IMR-90 (cell line): ENCODE data around the gene SLC6A4. TPM values are rescaled to one million over a fixed set of nuclear protein-coding genes. Genes with fewer than 3 reads are reported as not detected.

Source experiments
- ATAC-seq: fragments of 200-7000 bp; cut with Tn5 transposase; 2 replicates; pipeline ENCODE4 v1.9.1; 2020; ENCODE audit warnings: low read depth, mild to moderate bottlenecking, moderate library complexity
- BruUV-seq: library from RNA; stranded (reverse); fragments of 400-500 nt; replicated peaks from 2 replicates; lab custom pipeline; 2021; lab: Mats Ljungman, UMichigan
- CTCF ChIA-PET: fragments of 300-600 bp; formaldehyde crosslinking; extraction: SDS; loops from one replicate; lab custom pipeline; 2021; ENCODE audit warnings: antibody characterized with exemption; lab: Yijun Ruan, JAX
- POLR2A ChIA-PET: fragments of 300-600 bp; sonication (Branson Sonifier 250); formaldehyde crosslinking; loops from one replicate; lab custom pipeline; 2022; ENCODE audit warnings: antibody characterized with exemption; ENCODE audit not compliant: unreplicated experiment; lab: Charles Lee
- DNase-seq: peaks from one replicate; pipeline ENCODE4 v3.0.0; 2013
- H2AFZ ChIP-seq: replicated peaks from 2 replicates; pipeline ENCODE3; 2013; ENCODE audit warnings: low read length, mild to moderate bottlenecking; ENCODE audit not compliant: poor library complexity
- H2AK5ac ChIP-seq: 2 replicates; pipeline ENCODE4 v1.6.1; 2013; ENCODE audit warnings: low read depth, low read length, inconsistent platforms
- H2AK9ac ChIP-seq: replicated peaks from 2 replicates; pipeline ENCODE3; 2013; ENCODE audit warnings: mild to moderate bottlenecking, low read depth, low read length, moderate library complexity; ENCODE audit not compliant: poor library complexity
- H2BK120ac ChIP-seq: 2 replicates; pipeline ENCODE4 v1.6.1; 2013; ENCODE audit warnings: low read depth, low read length, inconsistent platforms
- H2BK15ac ChIP-seq: 3 replicates; pipeline ENCODE4 v1.6.1; 2013; ENCODE audit warnings: low read depth, low read length, inconsistent platforms
- H2BK20ac ChIP-seq: 2 replicates; pipeline ENCODE4 v1.6.1; 2013; ENCODE audit warnings: low read depth, mild to moderate bottlenecking, inconsistent platforms, low read length, moderate library complexity
- H2BK5ac ChIP-seq: 2 replicates; pipeline ENCODE4 v1.6.1; 2013; ENCODE audit warnings: mild to moderate bottlenecking, low read depth, low read length, inconsistent platforms; ENCODE audit not compliant: poor library complexity, severe bottlenecking
- H3K14ac ChIP-seq: replicated peaks from 2 replicates; pipeline ENCODE4 v1.6.1; 2013; ENCODE audit warnings: low read depth, low read length, inconsistent platforms
- H3K18ac ChIP-seq: 2 replicates; pipeline ENCODE4 v1.6.1; 2013; ENCODE audit warnings: low read depth, low read length, control low read depth
- H3K23ac ChIP-seq: 2 replicates; pipeline ENCODE4 v1.6.1; 2013; ENCODE audit warnings: low read depth, low read length, inconsistent platforms
- H3K27ac ChIP-seq: 2 replicates; pipeline ENCODE4 v1.5.1; 2013; ENCODE audit warnings: mild to moderate bottlenecking, control low read depth, low read length; ENCODE audit not compliant: insufficient read depth
- H3K27me3 ChIP-seq: 2 replicates; pipeline ENCODE4 v1.6.1; 2013; ENCODE audit warnings: low read length; ENCODE audit not compliant: control insufficient read depth, insufficient read depth
- H3K36me3 ChIP-seq: 2 replicates; pipeline ENCODE4 v1.6.1; 2013; ENCODE audit warnings: low read length, mixed read lengths; ENCODE audit not compliant: control insufficient read depth, insufficient read depth
- H3K4ac ChIP-seq: 2 replicates; pipeline ENCODE4 v1.6.1; 2013; ENCODE audit warnings: low read depth, low read length, inconsistent platforms
- H3K4me1 ChIP-seq: 2 replicates; pipeline ENCODE4 v1.6.1; 2013; ENCODE audit warnings: low read length, mixed read lengths; ENCODE audit not compliant: control insufficient read depth, insufficient read depth
- H3K4me2 ChIP-seq: 2 replicates; pipeline ENCODE4 v1.6.1; 2013; ENCODE audit warnings: low read depth, mild to moderate bottlenecking, control low read depth, low read length, moderate library complexity
- H3K4me3 ChIP-seq: 2 replicates; pipeline ENCODE4 v1.5.1; 2013; ENCODE audit warnings: low read depth, mild to moderate bottlenecking, control low read depth, low read length, moderate library complexity; ENCODE audit not compliant: insufficient read depth
- H3K56ac ChIP-seq: 2 replicates; pipeline ENCODE4 v1.6.1; 2013; ENCODE audit warnings: low read length, inconsistent platforms; ENCODE audit not compliant: insufficient read depth; ENCODE audit errors: extremely low read depth
- H3K79me1 ChIP-seq, 2 experiments: 2 replicates each; pipeline ENCODE4 v1.6.1; 2013; ENCODE audit warnings: low read length in 2 of 2, inconsistent platforms in 1 of 2, low read depth in 1 of 2
- H3K9ac ChIP-seq: 2 replicates; pipeline ENCODE4 v1.6.1; 2013; ENCODE audit warnings: low read depth, low read length, control low read depth
- H3K9me1 ChIP-seq: 2 replicates; pipeline ENCODE4 v1.6.1; 2013; ENCODE audit warnings: low read length, inconsistent platforms; ENCODE audit not compliant: insufficient read depth
- H3K9me3 ChIP-seq: 2 replicates; pipeline ENCODE4 v1.6.1; 2013; ENCODE audit warnings: low read length; ENCODE audit not compliant: control insufficient read depth, insufficient read depth
- H4K20me1 ChIP-seq: 2 replicates; pipeline ENCODE4 v1.6.1; 2013; ENCODE audit warnings: low read length, inconsistent platforms; ENCODE audit not compliant: insufficient read depth
- H4K5ac ChIP-seq: 2 replicates; pipeline ENCODE4 v1.6.1; 2013; ENCODE audit warnings: mild to moderate bottlenecking, low read depth, low read length, control low read depth
- H4K8ac ChIP-seq, 2 experiments: 2 replicates each; pipeline ENCODE4 v1.6.1; 2013; ENCODE audit warnings: low read depth in 2 of 2, low read length in 2 of 2, control low read depth in 1 of 2, inconsistent platforms in 1 of 2
- H4K91ac ChIP-seq: 2 replicates; pipeline ENCODE4 v1.6.1; 2013; ENCODE audit warnings: low read depth, low read length, inconsistent platforms; ENCODE audit not compliant: insufficient read depth
- FOS ChIP-seq: fragments of 150-350 bp; IDR thresholded peaks from 2 replicates; pipeline ENCODE4 v1.6.1; 2016; ENCODE audit warnings: low read depth, low read length
- NFE2L2 ChIP-seq: fragments of 150-350 bp; IDR thresholded peaks from 2 replicates; pipeline ENCODE4 v1.6.1; 2016; ENCODE audit warnings: low read depth, mild to moderate bottlenecking, low read length
- WGBS, 2 experiments: methylation state at CpG; one replicate each; pipeline versions ENCODE4 v1.1.5 to v1.1.7; 2013; ENCODE audit warnings: missing lambda C conversion rate in 2 of 2; ENCODE audit not compliant: insufficient read length in 1 of 2; ENCODE audit errors: extremely low coverage in 2 of 2; 5-methylcytosine and 5-hydroxymethylcytosine counted together
- dilution Hi-C: fragments of 300-500 bp; cut with HindIII; formaldehyde crosslinking; loops from one replicate; pipeline ENCODE4 v1.14.3; 2018; ENCODE audit warnings: low sequenced_read_pairs; ENCODE audit not compliant: unreplicated experiment
- in situ Hi-C: fragments of 300-500 bp; cut with MboI; formaldehyde crosslinking; loops from 3 replicates; pipeline ENCODE4 v1.14.3; 2019; ENCODE audit warnings: low sequenced_read_pairs, inconsistent platforms, mixed read lengths
- intact Hi-C: fragments of 100-400 bp; cut with micrococcal nuclease; formaldehyde crosslinking; loops from 2 replicates; pipeline ENCODE4 v1.10.0; 2022
- polyA plus RNA-seq, 3 experiments: library from polyadenylated mRNA; depleted of rRNA; stranded (reverse); fragments of >200 nt; gene quantifications; 2 replicates each; pipeline ENCODE4 v1.2.3, GENCODE V29; 2012; ENCODE audit warnings: low replicate concordance in 1 of 3
- total RNA-seq: library from RNA; depleted of rRNA; stranded (reverse); fragments of >200 nt; gene quantifications from 2 replicates; pipeline ENCODE4 v1.2.3, GENCODE V29; 2012
- TF ChIP-seq, protein P1 (sequence below): conservative IDR thresholded peaks from 2 replicates; pipeline ENCODE4 v1.5.1; 2012; ENCODE audit warnings: mild to moderate bottlenecking, low read depth, low read length, improper control_type of control experiment
- TF ChIP-seq, protein P2 (sequence below): fragments of 150-350 bp; IDR thresholded peaks from 2 replicates; pipeline ENCODE4 v1.6.1; 2017; ENCODE audit warnings: mild to moderate bottlenecking, antibody characterized with exemption, low read length, low read depth

The SLC6A4 gene
- total and polyA plus RNA-seq, 2 of the 4 experiments (the other 2 are of a cell fraction), result under 0.01 TPM; not detected in 1

DNA sequence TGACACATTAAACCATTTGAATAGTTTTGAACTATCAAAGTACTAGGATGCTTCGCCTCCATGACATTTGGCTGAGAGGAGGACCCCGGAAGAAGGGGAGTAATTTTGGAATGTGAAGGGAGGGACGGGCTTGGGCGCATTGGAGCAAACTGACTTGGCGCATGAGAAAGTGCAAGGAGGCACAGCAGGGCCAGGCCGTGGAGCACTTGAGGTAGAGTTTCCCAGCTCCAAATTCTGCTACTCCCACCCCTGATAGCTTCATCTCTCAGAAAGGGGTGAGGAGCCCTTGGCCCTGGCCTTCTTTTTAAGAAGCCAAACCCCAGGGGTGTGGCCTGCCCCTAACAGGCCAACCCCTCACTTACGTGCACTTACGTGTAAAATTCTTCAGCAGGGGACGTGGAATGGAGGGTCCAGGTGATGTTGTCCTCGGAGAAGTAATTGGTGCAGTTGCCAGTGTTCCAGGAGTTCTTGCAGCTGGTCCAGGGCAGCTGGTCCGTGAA is 17.7 kb downstream of the SLC6A4 start:
- H4K5ac ChIP-seq, result no peak overlapping the region
- no peak overlapping the region for H3K18ac ChIP-seq
- peaks cover 37% of the 10 kb centered on the region for H3K27me3 ChIP-seq
- TF ChIP-seq, protein P1, sequence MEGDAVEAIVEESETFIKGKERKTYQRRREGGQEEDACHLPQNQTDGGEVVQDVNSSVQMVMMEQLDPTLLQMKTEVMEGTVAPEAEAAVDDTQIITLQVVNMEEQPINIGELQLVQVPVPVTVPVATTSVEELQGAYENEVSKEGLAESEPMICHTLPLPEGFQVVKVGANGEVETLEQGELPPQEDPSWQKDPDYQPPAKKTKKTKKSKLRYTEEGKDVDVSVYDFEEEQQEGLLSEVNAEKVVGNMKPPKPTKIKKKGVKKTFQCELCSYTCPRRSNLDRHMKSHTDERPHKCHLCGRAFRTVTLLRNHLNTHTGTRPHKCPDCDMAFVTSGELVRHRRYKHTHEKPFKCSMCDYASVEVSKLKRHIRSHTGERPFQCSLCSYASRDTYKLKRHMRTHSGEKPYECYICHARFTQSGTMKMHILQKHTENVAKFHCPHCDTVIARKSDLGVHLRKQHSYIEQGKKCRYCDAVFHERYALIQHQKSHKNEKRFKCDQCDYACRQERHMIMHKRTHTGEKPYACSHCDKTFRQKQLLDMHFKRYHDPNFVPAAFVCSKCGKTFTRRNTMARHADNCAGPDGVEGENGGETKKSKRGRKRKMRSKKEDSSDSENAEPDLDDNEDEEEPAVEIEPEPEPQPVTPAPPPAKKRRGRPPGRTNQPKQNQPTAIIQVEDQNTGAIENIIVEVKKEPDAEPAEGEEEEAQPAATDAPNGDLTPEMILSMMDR, result no peak
- TF ChIP-seq NFE2L2, result no peak
- no peak for TF ChIP-seq FOS
- TF ChIP-seq, protein P2, sequence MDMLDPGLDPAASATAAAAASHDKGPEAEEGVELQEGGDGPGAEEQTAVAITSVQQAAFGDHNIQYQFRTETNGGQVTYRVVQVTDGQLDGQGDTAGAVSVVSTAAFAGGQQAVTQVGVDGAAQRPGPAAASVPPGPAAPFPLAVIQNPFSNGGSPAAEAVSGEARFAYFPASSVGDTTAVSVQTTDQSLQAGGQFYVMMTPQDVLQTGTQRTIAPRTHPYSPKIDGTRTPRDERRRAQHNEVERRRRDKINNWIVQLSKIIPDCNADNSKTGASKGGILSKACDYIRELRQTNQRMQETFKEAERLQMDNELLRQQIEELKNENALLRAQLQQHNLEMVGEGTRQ, result no peak
- CTCF ChIA-PET, result no interaction called here
- H2BK5ac ChIP-seq, result no peak overlapping the region
- POLR2A ChIA-PET, result no interaction called here
- no peak overlapping the region for H2BK120ac ChIP-seq
- DNase-seq (no peak), ATAC-seq (no peak)
- H3K9me3 ChIP-seq, result no peaks in the 10 kb centered on the region
- H3K4me1 ChIP-seq, result no peaks in the 10 kb centered on the region
- dilution Hi-C loops (no loop called here), intact Hi-C loops (no loop called here), in situ Hi-C loops (no loop called here)
- BruUV-seq, result no TSS peak
- H2BK15ac ChIP-seq, result no peak overlapping the region
- 85% methylated on average over 4 of the region's 11 CpGs; no CpG with 5 or more reads in 1 of the 2 experiments for WGBS, 2 experiments
- no peak overlapping the region for H2AFZ ChIP-seq
- H3K14ac ChIP-seq, result no peak overlapping the region
- H3K23ac ChIP-seq, result no peak overlapping the region
- no peaks in the 10 kb centered on the region for H3K9me1 ChIP-seq
- no peak overlapping the region for H3K27ac ChIP-seq
- no peak overlapping the region for H4K8ac ChIP-seq
- H2AK5ac ChIP-seq, result no peak overlapping the region
- no peaks in the 10 kb centered on the region for H3K79me1 ChIP-seq
- H3K36me3 ChIP-seq, result no peaks in the 10 kb centered on the region
- H2AK9ac ChIP-seq, result no peak overlapping the region
- no peak overlapping the region for H2BK20ac ChIP-seq
- no peaks in the 10 kb centered on the region for H4K20me1 ChIP-seq
- H3K9ac ChIP-seq, result no peak overlapping the region
- no peak overlapping the region for H4K91ac ChIP-seq
- H3K4me2 ChIP-seq, result no peak overlapping the region
- no peak overlapping the region for H3K56ac ChIP-seq
- H3K4ac ChIP-seq, result no peak overlapping the region
- H3K4me3 ChIP-seq, result no peak overlapping the region
